ENCODE data around the gene HBA1.

DNA sequence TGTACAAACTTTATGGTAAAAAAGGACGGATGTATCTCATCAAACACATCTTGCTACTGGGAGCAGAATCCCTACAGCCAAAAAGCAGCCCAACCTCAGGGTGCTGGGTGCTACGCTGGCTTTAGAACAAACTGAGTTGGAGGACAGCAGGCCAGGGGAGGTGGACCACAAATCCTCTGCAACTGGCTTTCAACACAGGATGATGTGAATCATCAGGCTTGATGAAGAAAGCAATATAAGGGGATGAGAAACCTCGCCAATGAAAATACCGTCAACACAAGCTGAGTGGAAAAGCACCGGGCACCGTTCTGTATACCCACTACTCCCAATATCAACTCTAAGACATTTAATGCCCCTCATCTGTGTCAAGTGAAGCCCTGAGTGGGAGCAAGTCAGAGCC, 18.0 kb downstream of the HBA1 start:
- no peak for TF ChIP-seq POLR2AphosphoS5 (IDR thresholded peaks at IDR 0.05)
- no peak for TF ChIP-seq POLR2A (IDR thresholded peaks at IDR 0.05)

Data from spleen (tissue), 3 donors.